HL-60/S4 (cell line): Measurements from ENCODE around the gene CDON.
"Not testable (repeated sequence)": the region's sequence is repeated elsewhere in the genome, so short reads cannot be mapped to it uniquely, and the experiment has no call there.

Experiments used
- in situ Hi-C: fragments of 300-500 bp; cut with MboI; formaldehyde crosslinking; loops from 2 replicates; pipeline ENCODE4 v1.14.3; 2022; ENCODE audit warnings: low sequenced_read_pairs

CDON gene

DNA sequence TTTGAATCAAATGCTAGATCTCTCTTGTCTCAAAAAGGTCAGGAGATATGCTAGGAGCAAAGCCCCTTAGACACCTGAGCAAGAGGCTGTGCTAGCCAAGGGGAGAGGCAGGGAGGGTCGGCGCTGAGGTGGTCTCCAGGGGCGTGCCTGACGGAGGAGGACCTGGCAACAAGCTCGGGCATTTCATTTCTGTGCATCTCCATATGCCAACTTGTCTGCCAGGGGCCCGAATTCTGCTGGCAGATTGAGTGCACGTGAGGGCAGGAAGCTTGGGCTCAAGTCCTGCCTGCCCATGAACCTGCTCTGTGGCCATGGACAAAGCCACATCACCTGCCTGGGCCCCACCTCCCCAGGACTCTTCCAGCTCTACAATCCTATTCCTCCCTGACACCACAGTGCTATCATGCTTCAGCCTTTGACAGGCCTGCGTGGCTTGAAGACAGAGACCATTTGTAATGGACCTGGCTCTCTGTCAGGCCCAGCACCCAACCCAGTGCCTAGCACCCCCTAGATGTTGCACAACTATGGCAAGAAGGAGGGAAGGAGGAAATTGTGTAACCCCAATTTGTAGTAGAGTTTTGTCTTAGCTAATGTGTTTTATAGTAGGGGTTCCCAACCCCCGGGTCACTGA, 133.1 kb downstream of the CDON start:
- in situ Hi-C loops, result loop anchor here (10.0 kb wide), 1 partner anchor 265 kb away; no protein-coding TSS in a partner anchor

DNA sequence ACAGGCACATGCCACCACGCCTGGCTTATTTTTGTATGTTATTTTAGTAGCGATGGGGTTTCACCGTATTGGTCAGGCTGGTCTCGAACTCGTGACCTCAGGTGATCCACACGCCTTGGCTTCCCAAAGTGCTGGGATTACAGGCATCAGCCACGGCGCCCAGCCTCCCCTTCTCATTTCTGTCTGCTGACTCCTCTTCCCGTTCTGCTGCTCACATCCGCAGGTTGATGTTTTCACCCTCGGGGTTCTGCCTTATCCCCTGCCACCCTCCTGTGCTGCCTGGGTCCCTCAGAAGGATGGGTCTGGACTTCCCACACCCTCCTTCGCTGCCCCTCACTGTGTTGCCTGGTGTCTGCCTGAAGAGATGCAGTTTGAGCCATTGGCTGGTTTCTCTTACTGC, 136.0 kb downstream of the CDON start:
- in situ Hi-C loops, result loop anchor here (10.0 kb wide), 1 partner anchor 268 kb away; no protein-coding TSS in a partner anchor

GRCh38 chr11:125925804-125926203, 136.9 kb downstream of the CDON start:
- in situ Hi-C loops, result loop anchor here (10.0 kb wide), 1 partner anchor 269 kb away; no protein-coding TSS in a partner anchor

- in situ Hi-C loops, result loop anchor here (10.0 kb wide), 1 partner anchor 270 kb away; no protein-coding TSS in a partner anchor
Measured at GRCh38 chr11:125925247-125925740, 137.4 kb downstream of the CDON start.

GRCh38 chr11:125924384-125925007, 138.2 kb downstream of the CDON start:
- in situ Hi-C loops, result loop anchor here (10.0 kb wide), 1 partner anchor 270 kb away; no protein-coding TSS in a partner anchor

DNA sequence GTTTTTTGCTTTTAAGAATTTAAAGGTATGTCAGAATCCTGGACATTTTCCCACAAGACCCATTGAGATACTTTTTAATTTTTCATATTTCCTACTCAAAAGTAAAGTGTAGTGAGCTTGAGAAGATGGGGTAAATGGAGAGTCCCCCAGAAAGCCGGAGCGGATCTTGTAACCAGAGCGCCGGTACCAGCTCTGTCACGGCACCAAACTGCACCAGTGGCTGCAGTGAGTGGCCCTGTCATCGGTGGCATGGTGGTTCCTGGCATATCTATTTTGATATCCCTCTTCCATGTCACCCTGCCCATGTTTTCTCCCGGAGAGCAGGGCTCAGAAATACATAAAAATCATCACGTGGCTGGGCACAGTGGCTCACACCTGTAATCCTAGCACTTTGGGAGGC, 139.0 kb downstream of the CDON start:
- in situ Hi-C loops, result loop anchor here (10.0 kb wide), 1 partner anchor 271 kb away; no protein-coding TSS in a partner anchor

GRCh38 chr11:125923012-125923579, 139.6 kb downstream of the CDON start:
- in situ Hi-C loops, result loop anchor here (10.0 kb wide), 1 partner anchor 272 kb away; no protein-coding TSS in a partner anchor

- in situ Hi-C loops, result loop anchor here (10.0 kb wide), 1 partner anchor 273 kb away; no protein-coding TSS in a partner anchor
Measured at GRCh38 chr11:125922156-125922555, 140.5 kb downstream of the CDON start.

- in situ Hi-C loops, result loop anchor here (10.0 kb wide), 1 partner anchor 274 kb away; no protein-coding TSS in a partner anchor
Measured at GRCh38 chr11:125921042-125921441, 141.6 kb downstream of the CDON start.

DNA sequence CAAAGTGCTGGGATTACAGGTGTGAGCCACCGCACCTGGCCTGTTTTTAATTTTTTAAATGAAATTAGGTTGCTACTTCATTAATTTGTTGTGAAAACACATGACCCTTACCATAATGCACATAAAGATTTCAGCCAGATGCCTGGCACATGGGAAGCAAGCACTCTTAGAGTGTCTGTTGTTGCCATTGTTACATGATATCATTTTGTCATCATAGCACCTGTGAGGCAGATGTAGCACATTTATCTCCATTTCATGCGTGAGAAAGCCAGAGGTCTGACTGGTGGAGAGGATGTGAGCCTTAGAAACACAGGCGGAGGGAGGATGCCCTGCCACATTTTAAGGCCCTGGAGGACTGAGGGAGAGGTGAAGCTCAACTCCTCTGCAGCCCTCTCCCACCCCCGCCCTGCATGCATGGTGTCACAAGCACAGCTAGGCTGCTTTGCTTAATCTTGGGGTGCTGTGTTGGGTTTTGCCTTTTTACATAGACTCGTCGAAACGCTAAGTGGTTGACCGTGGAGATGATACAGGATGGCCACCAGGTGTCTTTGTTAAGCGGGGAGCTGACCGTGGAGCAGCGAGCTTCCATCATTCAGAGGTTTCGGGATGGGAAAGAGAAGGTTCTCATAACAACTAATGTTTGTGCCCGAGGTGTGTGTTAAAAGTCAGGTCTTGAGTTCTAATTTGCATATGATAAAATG, 144.4 kb downstream of the CDON start:
- in situ Hi-C loops, result no loop called here

GRCh38 chr11:125916683-125917347, 145.9 kb downstream of the CDON start:
- in situ Hi-C loops, result no loop called here

DNA sequence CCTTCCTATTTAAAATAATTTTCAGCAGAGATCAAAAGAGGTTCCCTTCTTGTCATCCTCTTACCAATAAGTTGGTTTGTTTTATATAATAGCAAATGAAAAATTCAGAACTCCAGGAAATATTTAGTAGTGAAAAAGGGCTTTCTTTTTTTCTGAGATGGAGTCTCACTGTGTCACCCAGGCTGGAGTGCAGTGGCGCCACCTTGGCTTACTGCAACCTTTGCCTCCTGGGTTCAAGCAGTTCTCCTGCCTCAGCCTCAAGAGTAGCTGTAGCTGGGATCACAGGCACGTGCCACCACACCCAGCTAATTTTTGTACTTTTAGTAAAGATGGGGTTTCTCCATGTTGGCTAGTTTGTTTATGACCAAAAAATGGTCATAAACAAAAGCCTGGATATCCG, 148.1 kb downstream of the CDON start:
- in situ Hi-C loops, result not testable (repeated sequence)

DNA sequence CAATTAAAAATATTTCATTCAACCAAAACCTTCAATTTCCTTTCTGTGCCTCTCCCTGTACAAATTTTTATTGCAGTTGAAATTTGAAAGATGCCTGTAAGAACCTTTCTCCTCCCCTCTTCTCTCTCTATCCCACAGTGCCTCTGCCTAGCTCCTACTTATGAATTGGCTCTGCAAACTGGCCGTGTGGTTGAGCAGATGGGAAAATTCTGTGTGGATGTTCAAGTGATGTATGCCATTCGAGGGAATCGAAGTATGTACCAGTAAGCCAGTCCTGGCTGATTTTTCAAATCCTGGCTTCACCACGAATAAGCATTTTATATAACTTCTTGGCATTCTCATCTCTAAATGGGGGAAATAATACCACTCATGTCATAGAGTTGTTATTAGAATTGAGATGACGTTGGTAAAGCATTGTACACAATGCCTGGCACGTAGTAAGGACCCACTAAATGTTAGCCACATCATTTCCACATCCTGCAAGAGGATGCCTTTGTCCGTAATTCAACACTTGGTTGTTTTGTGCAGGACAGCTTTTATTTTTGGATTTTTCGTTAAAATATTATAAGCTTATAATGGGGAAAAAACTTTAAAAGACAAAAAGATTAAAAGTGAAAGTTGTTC, 152.3 kb downstream of the CDON start:
- in situ Hi-C loops, result no loop called here
